Nephron (organoid): ENCODE measurements around the gene NAXE.
"Not testable (repeated sequence)": the region's sequence is repeated elsewhere in the genome, so short reads cannot be mapped to it uniquely, and the experiment has no call there.

Experiments
- H3K27ac Mint-ChIP-seq, 3 experiments: 2 replicates each; pipeline ENCODE4 v1.8.0; 2020; ENCODE audit warnings: mixed read lengths in 3 of 3, mild to moderate bottlenecking in 2 of 3, moderate library complexity in 1 of 3
- H3K27me3 Mint-ChIP-seq: 2 replicates; pipeline ENCODE4 v1.8.0; 2021; ENCODE audit warnings: low read depth, mild to moderate bottlenecking, moderate library complexity, mixed read lengths
- H3K36me3 Mint-ChIP-seq: 2 replicates; pipeline ENCODE4 v1.8.0; 2020; ENCODE audit warnings: low read depth, mixed read lengths
- H3K4me1 Mint-ChIP-seq: 2 replicates; pipeline ENCODE4 v1.8.0; 2020; ENCODE audit warnings: mixed read lengths
- H3K4me3 Mint-ChIP-seq, 3 experiments: 2 replicates each; pipeline ENCODE4 v1.8.0; 2020; ENCODE audit warnings: mild to moderate bottlenecking in 3 of 3, mixed read lengths in 3 of 3, moderate library complexity in 2 of 3
- H3K9me3 Mint-ChIP-seq: 2 replicates; pipeline ENCODE4 v1.8.0; 2020; ENCODE audit warnings: mixed read lengths
- CTCF ChIP-seq, 3 experiments: fragments of 200-600 bp; sonication (generic); IDR thresholded peaks; one replicate each; pipeline ENCODE4 v1.5.0; 2021; ENCODE audit warnings: antibody characterized with exemption in 3 of 3; ENCODE audit not compliant: unreplicated experiment in 3 of 3

The NAXE gene

GRCh38 chr1:156586323-156586722 lies 5.3 kb upstream of the NAXE start:
- TF ChIP-seq CTCF (IDR thresholded peaks at IDR 0.05; ENCODE audit: unreplicated experiment in 3 of 3) = no peak
- Mint-ChIP-seq H3K4me1 (peaks cover 5% of the 10 kb centered on the region), H3K27ac (no peak overlapping the region), H3K9me3 (no peaks in the 10 kb centered on the region), H3K4me3 (no peak overlapping the region), H3K36me3 (no peaks in the 10 kb centered on the region), H3K27me3 (peaks cover 4% of the 10 kb centered on the region)

DNA sequence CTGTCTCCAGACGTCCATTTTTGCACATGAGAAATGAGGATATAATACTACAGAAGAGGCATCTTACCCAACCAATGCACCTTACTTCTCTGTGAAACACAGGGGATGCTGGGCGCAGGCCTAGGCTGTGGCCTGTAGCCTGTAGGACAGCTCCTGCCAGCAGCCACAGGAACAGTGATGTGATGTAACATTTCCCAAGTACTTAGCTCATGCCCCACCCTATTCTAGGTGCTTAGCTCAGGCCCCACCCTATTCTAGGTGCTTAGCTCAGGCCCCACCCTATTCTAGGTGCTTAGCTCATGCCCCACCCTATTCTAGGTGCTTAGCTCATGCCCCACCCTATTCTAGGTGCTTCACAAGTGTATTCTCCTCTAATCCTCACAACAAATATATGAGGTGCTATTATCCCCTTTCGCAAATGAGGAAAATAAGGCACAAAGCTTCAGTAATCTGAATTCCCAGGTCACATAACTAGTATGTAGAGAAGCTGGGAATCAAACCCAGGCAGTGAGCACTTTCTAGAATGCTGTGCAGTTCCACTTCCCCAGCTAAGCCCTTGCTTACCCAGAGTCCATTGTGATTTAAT lies 4.6 kb upstream of the NAXE start:
- no peaks in the 10 kb centered on the region for H3K9me3 Mint-ChIP-seq
- no peak overlapping the region for H3K4me3 Mint-ChIP-seq
- H3K27me3 Mint-ChIP-seq = peaks cover 4% of the 10 kb centered on the region
- no peak for TF ChIP-seq CTCF (IDR thresholded peaks at IDR 0.05; ENCODE audit: unreplicated experiment in 3 of 3)
- H3K36me3 Mint-ChIP-seq = no peaks in the 10 kb centered on the region
- no peak overlapping the region for H3K27ac Mint-ChIP-seq
- peaks cover 6% of the 10 kb centered on the region for H3K4me1 Mint-ChIP-seq

DNA sequence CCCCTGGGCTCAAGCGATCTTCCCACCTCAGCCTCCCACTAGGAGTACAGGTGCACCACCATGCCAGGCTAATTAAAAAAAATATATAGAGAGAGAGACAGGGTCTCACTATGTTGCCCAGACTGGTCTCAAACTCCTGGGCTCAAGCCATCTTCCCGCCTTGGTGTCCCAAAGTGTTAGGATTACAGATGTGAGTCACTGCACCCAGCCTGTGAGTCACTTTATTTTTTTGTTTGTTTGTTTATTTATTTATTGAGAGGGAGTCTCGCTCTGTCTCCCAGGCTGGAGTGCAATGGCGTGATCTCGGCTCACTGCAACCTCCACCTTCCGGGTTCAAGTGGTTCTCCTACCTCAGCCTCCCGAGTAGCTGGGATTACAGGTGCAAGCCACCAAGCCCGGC lies 3.6 kb upstream of the NAXE start:
- not testable (repeated sequence) for H3K27ac Mint-ChIP-seq, H3K4me3 Mint-ChIP-seq, H3K9me3 Mint-ChIP-seq, H3K36me3 Mint-ChIP-seq, H3K27me3 Mint-ChIP-seq
- H3K4me1 Mint-ChIP-seq = peaks cover 12% of the 10 kb centered on the region

DNA sequence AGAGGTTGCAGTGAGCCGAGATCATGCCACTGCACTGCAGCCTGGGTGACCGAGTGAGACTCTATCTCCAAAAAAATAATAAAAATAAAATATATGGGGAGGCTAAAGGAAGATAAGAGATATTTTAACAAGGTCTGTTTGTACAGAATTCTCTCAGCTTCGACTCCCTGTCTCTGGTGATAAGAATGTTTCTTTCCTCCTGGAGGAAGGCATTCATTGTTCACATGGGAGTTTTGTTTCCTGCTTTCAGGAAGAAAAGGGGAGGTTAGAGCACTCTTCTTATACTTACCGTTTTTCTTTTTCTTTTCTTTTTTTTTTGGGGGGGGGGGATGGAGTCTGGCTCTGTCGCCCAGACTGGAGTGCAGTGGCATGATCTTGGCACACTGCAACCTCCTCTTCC lies 2.0 kb upstream of the NAXE start:
- Mint-ChIP-seq H3K36me3 (no peaks in the 10 kb centered on the region), H3K4me3 (no peak overlapping the region), H3K9me3 (no peaks in the 10 kb centered on the region), H3K27me3 (peaks cover 4% of the 10 kb centered on the region), H3K4me1 (peaks cover 12% of the 10 kb centered on the region), H3K27ac (no peak overlapping the region)
- no peak for TF ChIP-seq CTCF (IDR thresholded peaks at IDR 0.05; ENCODE audit: unreplicated experiment in 3 of 3)

- no peaks in the 10 kb centered on the region for H3K9me3 Mint-ChIP-seq
- no peak for TF ChIP-seq CTCF (IDR thresholded peaks at IDR 0.05; ENCODE audit: unreplicated experiment in 3 of 3)
Observed at GRCh38 chr1:156590326-156591180, 1.0 kb upstream of the NAXE start.

GRCh38 chr1:156591181-156591431 lies 470 bp upstream of the NAXE start:
- peaks cover 11% of the 10 kb centered on the region for H3K36me3 Mint-ChIP-seq
- peak overlapping the region; percentile 84 to 95 (median 90) for H3K4me3 Mint-ChIP-seq
- H3K9me3 Mint-ChIP-seq = no peaks in the 10 kb centered on the region
- H3K27me3 Mint-ChIP-seq = no peaks in the 10 kb centered on the region
- TF ChIP-seq CTCF (IDR thresholded peaks at IDR 0.05; ENCODE audit: unreplicated experiment in 3 of 3) = no peak
- peaks cover 12% of the 10 kb centered on the region for H3K4me1 Mint-ChIP-seq
- H3K27ac Mint-ChIP-seq = peak overlapping the region; percentile 87 to 96 (median 93)

More at GRCh38 chr1:156590326-156591180, 1.0 kb upstream of the NAXE start:
- Mint-ChIP-seq H3K27me3 (no peaks in the 10 kb centered on the region), H3K36me3 (peaks cover 7% of the 10 kb centered on the region), H3K4me3 (peak overlapping the region; percentile 84 to 95 (median 90)), H3K4me1 (peaks cover 12% of the 10 kb centered on the region), H3K27ac (peak overlapping the region; percentile 87 to 96 (median 93))
